Mucosa of stomach (tissue), 1 donor: ENCODE results near the gene A3GALT2.

Source experiments
- H3K27me3 ChIP-seq: one replicate; pipeline ENCODE4 v1.7.0; 2013; ENCODE audit warnings: mild to moderate bottlenecking, low read length; ENCODE audit not compliant: control insufficient read depth, insufficient read depth
- H3K36me3 ChIP-seq: one replicate; pipeline ENCODE4 v1.7.0; 2013; ENCODE audit warnings: low read length; ENCODE audit not compliant: control insufficient read depth, insufficient read depth
- H3K4me1 ChIP-seq: one replicate; pipeline ENCODE4 v1.7.0; 2013; ENCODE audit warnings: mild to moderate bottlenecking, low read length; ENCODE audit not compliant: control insufficient read depth, insufficient read depth
- H3K4me3 ChIP-seq: one replicate; pipeline ENCODE4 v1.7.0; 2013; ENCODE audit warnings: low read length
- H3K9ac ChIP-seq: one replicate; pipeline ENCODE4 v1.7.0; 2013; ENCODE audit warnings: mild to moderate bottlenecking, low read length, moderate library complexity
- H3K9me3 ChIP-seq: one replicate; pipeline ENCODE4 v1.7.0; 2013; ENCODE audit warnings: mild to moderate bottlenecking, low read length, moderate library complexity; ENCODE audit not compliant: control insufficient read depth
- donor health status: Pancreatic carcinoma.

Gene A3GALT2

GRCh38 chr1:33361532-33362235 lies 40.8 kb upstream of the A3GALT2 start:
- Histone ChIP-seq H3K4me3 (no peak overlapping the region), H3K27me3 (no peaks in the 10 kb centered on the region), H3K9me3 (no peaks in the 10 kb centered on the region), H3K36me3 (no peaks in the 10 kb centered on the region), H3K4me1 (peaks cover 24% of the 10 kb centered on the region), H3K9ac (no peak overlapping the region)

- Histone ChIP-seq H3K9me3 (no peaks in the 10 kb centered on the region), H3K36me3 (no peaks in the 10 kb centered on the region), H3K9ac (no peak overlapping the region), H3K4me1 (peaks cover 19% of the 10 kb centered on the region), H3K27me3 (no peaks in the 10 kb centered on the region), H3K4me3 (no peak overlapping the region)
These were observed 39.5 kb upstream of the A3GALT2 start for GRCh38 chr1:33360367-33360766.

GRCh38 chr1:33359931-33360330 lies 39.0 kb upstream of the A3GALT2 start:
- Histone ChIP-seq H3K9ac (no peak overlapping the region), H3K4me3 (no peak overlapping the region)

GRCh38 chr1:33358795-33359503 lies 38.1 kb upstream of the A3GALT2 start:
- no peaks in the 10 kb centered on the region for H3K9me3 ChIP-seq
- H3K9ac ChIP-seq = no peak overlapping the region
- H3K36me3 ChIP-seq = no peaks in the 10 kb centered on the region
- H3K27me3 ChIP-seq = no peaks in the 10 kb centered on the region
- peaks cover 8% of the 10 kb centered on the region for H3K4me1 ChIP-seq
- no peak overlapping the region for H3K4me3 ChIP-seq

More at GRCh38 chr1:33359931-33360330, 39.0 kb upstream of the A3GALT2 start:
- no peaks in the 10 kb centered on the region for H3K27me3 ChIP-seq
- H3K4me1 ChIP-seq = peaks cover 15% of the 10 kb centered on the region
- H3K9me3 ChIP-seq = no peaks in the 10 kb centered on the region
- no peaks in the 10 kb centered on the region for H3K36me3 ChIP-seq

GRCh38 chr1:33358114-33358794 lies 37.4 kb upstream of the A3GALT2 start:
- H3K4me3 ChIP-seq = no peak overlapping the region
- H3K9ac ChIP-seq = no peak overlapping the region
- peaks cover under 1% of the 10 kb centered on the region for H3K4me1 ChIP-seq
- no peaks in the 10 kb centered on the region for H3K27me3 ChIP-seq
- H3K36me3 ChIP-seq = no peaks in the 10 kb centered on the region
- H3K9me3 ChIP-seq = no peaks in the 10 kb centered on the region

- Histone ChIP-seq H3K9me3 (no peaks in the 10 kb centered on the region), H3K27me3 (no peaks in the 10 kb centered on the region)
These were observed 36.2 kb upstream of the A3GALT2 start for GRCh38 chr1:33357099-33357498.

GRCh38 chr1:33354707-33355316 lies 33.9 kb upstream of the A3GALT2 start:
- Histone ChIP-seq H3K36me3 (no peaks in the 10 kb centered on the region), H3K9me3 (no peaks in the 10 kb centered on the region), H3K4me3 (no peak overlapping the region)

More at GRCh38 chr1:33357099-33357498, 36.2 kb upstream of the A3GALT2 start:
- no peaks in the 10 kb centered on the region for H3K4me1 ChIP-seq
- H3K9ac ChIP-seq = no peak overlapping the region
- no peaks in the 10 kb centered on the region for H3K36me3 ChIP-seq
- no peak overlapping the region for H3K4me3 ChIP-seq

GRCh38 chr1:33353531-33353930 lies 32.6 kb upstream of the A3GALT2 start:
- Histone ChIP-seq H3K27me3 (no peaks in the 10 kb centered on the region), H3K9ac (no peak overlapping the region), H3K4me3 (no peak overlapping the region), H3K4me1 (peaks cover 5% of the 10 kb centered on the region), H3K36me3 (no peaks in the 10 kb centered on the region), H3K9me3 (no peaks in the 10 kb centered on the region)

More at GRCh38 chr1:33354707-33355316, 33.9 kb upstream of the A3GALT2 start:
- Histone ChIP-seq H3K4me1 (peaks cover 5% of the 10 kb centered on the region), H3K9ac (no peak overlapping the region), H3K27me3 (no peaks in the 10 kb centered on the region)

GRCh38 chr1:33351281-33351660 lies 30.4 kb upstream of the A3GALT2 start:
- H3K9ac ChIP-seq = no peak overlapping the region
- H3K4me3 ChIP-seq = no peak overlapping the region

GRCh38 chr1:33350611-33351280 lies 29.8 kb upstream of the A3GALT2 start:
- Histone ChIP-seq H3K4me1 (peaks cover 29% of the 10 kb centered on the region), H3K9ac (peak overlapping the region; percentile 61), H3K27me3 (no peaks in the 10 kb centered on the region), H3K9me3 (no peaks in the 10 kb centered on the region), H3K36me3 (no peaks in the 10 kb centered on the region), H3K4me3 (peak overlapping the region; percentile 77)

More at GRCh38 chr1:33351281-33351660, 30.4 kb upstream of the A3GALT2 start:
- H3K9me3 ChIP-seq = no peaks in the 10 kb centered on the region
- H3K4me1 ChIP-seq = peaks cover 24% of the 10 kb centered on the region
- H3K36me3 ChIP-seq = no peaks in the 10 kb centered on the region
- no peaks in the 10 kb centered on the region for H3K27me3 ChIP-seq

- Histone ChIP-seq H3K4me3 (peak overlapping the region; percentile 77), H3K9ac (peak overlapping the region; percentile 61)
These were observed 29.1 kb upstream of the A3GALT2 start for GRCh38 chr1:33349778-33350610.

More at GRCh38 chr1:33349778-33350610, 29.1 kb upstream of the A3GALT2 start:
- H3K4me1 ChIP-seq = peaks cover 30% of the 10 kb centered on the region
- H3K36me3 ChIP-seq = no peaks in the 10 kb centered on the region
- no peaks in the 10 kb centered on the region for H3K27me3 ChIP-seq
- H3K9me3 ChIP-seq = no peaks in the 10 kb centered on the region
